HG03432 (cell line): ENCODE results near the gene FLNC.

Experiments used
- ATAC-seq: cut with Tn5 transposase; IDR thresholded peaks from one replicate; pipeline ENCODE4 v1.9.1; 2021; ENCODE audit warnings: mild to moderate bottlenecking, moderate library complexity; ENCODE audit not compliant: unreplicated experiment

FLNC gene

GRCh38 chr7:128829391-128830166 is 627 bp upstream of the FLNC start:
- ATAC-seq = no peak

GRCh38 chr7:128831178-128831993 is 1.2 kb downstream of the FLNC start:
- no peak for ATAC-seq

- ATAC-seq = no peak
These were observed 2.0 kb downstream of the FLNC start for GRCh38 chr7:128831994-128832879.

- no peak for ATAC-seq
These were observed 2.6 kb downstream of the FLNC start for GRCh38 chr7:128832880-128833147.

- ATAC-seq = no peak
These were observed 3.1 kb downstream of the FLNC start for GRCh38 chr7:128833148-128833945.

GRCh38 chr7:128833946-128834325 is 3.7 kb downstream of the FLNC start:
- no peak for ATAC-seq

- ATAC-seq = no peak
These were observed 5.1 kb downstream of the FLNC start for GRCh38 chr7:128835231-128835751.

- no peak for ATAC-seq
These were observed 5.8 kb downstream of the FLNC start for GRCh38 chr7:128835790-128836641.

- no peak for ATAC-seq
These were observed 6.6 kb downstream of the FLNC start for GRCh38 chr7:128836729-128837348.

GRCh38 chr7:128837521-128837921 is 7.3 kb downstream of the FLNC start:
- ATAC-seq = no peak

- no peak for ATAC-seq
These were observed 8.0 kb downstream of the FLNC start for GRCh38 chr7:128838109-128838779.

GRCh38 chr7:128838981-128839731 is 8.9 kb downstream of the FLNC start:
- no peak for ATAC-seq

- ATAC-seq = no peak
These were observed 9.6 kb downstream of the FLNC start for GRCh38 chr7:128839751-128840177.

- no peak for ATAC-seq
These were observed 10.3 kb downstream of the FLNC start for GRCh38 chr7:128840326-128841170.

- no peak for ATAC-seq
These were observed 11.0 kb downstream of the FLNC start for GRCh38 chr7:128841171-128841690.

GRCh38 chr7:128841921-128842673 is 11.9 kb downstream of the FLNC start:
- no peak for ATAC-seq
